ENCODE data around the gene KRTCAP2. TPM values are rescaled to one million over a fixed set of nuclear protein-coding genes. Genes with fewer than 3 reads are reported as not detected.

The KRTCAP2 gene
- total and polyA plus RNA-seq, 10 of the 15 experiments (the other 5 are each of a cell fraction or from before 2014, with no cell fraction given), result 61.3 to 238 (median 141) TPM

- Histone ChIP-seq H3K27ac (ENCODE audit: control insufficient read depth, insufficient read depth) (no peak overlapping the region), H3K9me3 (replicated peaks; ENCODE audit: control insufficient read depth, insufficient read depth, low read length) (no peaks in the 10 kb centered on the region), H3K4me1 (ENCODE audit: control insufficient read depth, insufficient read depth, low read length) (peaks cover 14% of the 10 kb centered on the region), H4K20me1 (ENCODE audit: control insufficient read depth, insufficient read depth) (no peaks in the 10 kb centered on the region), H3K4me3 (no peak overlapping the region), H3K79me2 (ENCODE audit: control insufficient read depth, insufficient read depth, low read length) (no peaks in the 10 kb centered on the region), H3K4me2 (ENCODE audit: control insufficient read depth, insufficient read depth) (no peak overlapping the region), H2AFZ (ENCODE audit: control insufficient read depth, low read depth, low read length) (no peak overlapping the region), H3K36me3 (ENCODE audit: control insufficient read depth in 2 of 2, insufficient read depth in 2 of 2, low read length in 1 of 2) (no peaks in the 10 kb centered on the region), H3K27me3 (replicated peaks in 1 of 2; ENCODE audit: control insufficient read depth in 2 of 2, insufficient read depth in 2 of 2, low read length in 1 of 2) (no peaks in the 10 kb centered on the region; a peak in 1 of 4 replicates), H3K9ac (ENCODE audit: control insufficient read depth, insufficient read depth, low read length) (no peak overlapping the region)
- ChIA-PET SMC1A (ENCODE audit: uncharacterized antibody, unreplicated experiment) (no interaction called here), RAD21 (ENCODE audit: unreplicated experiment) (no interaction called here), CTCF (interaction anchor here (1.2 kb wide), 1 partner anchor 25 kb away, joined by 4 read pairs; the partner anchor contains the start of gene KRTCAP2), POLR2A (no interaction called here)
- in situ Hi-C loops (cut with MboI) (no loop called here), intact Hi-C loops (cut with micrococcal nuclease; ENCODE audit: unreplicated experiment) (no loop called here)
- ATAC-seq (no peak), DNase-seq (ENCODE audit: low read depth, low spot score) (no peak), FAIRE-seq (no peak)
- no TSS peak for BruUV-seq (replicated peaks)
- 81% methylated on average over 15 of the region's 15 CpGs for WGBS (ENCODE audit: insufficient coverage, insufficient replicate concordance, low lambda C conversion rate, missing lambda C conversion rate)
- no peak for TF ChIP-seq SPI1 (IDR thresholded peaks at IDR 0.05; ENCODE audit: borderline replicate concordance, insufficient read depth, low read depth, low read length)
- TF ChIP-seq RAD21 (IDR thresholded peaks at IDR 0.05; ENCODE audit: insufficient read depth, low read depth, low read length), result no peak
- TF ChIP-seq POU2F2 (IDR thresholded peaks at IDR 0.05; ENCODE audit: borderline replicate concordance, low read depth, low read length), result no peak
- TF ChIP-seq, protein P1, sequence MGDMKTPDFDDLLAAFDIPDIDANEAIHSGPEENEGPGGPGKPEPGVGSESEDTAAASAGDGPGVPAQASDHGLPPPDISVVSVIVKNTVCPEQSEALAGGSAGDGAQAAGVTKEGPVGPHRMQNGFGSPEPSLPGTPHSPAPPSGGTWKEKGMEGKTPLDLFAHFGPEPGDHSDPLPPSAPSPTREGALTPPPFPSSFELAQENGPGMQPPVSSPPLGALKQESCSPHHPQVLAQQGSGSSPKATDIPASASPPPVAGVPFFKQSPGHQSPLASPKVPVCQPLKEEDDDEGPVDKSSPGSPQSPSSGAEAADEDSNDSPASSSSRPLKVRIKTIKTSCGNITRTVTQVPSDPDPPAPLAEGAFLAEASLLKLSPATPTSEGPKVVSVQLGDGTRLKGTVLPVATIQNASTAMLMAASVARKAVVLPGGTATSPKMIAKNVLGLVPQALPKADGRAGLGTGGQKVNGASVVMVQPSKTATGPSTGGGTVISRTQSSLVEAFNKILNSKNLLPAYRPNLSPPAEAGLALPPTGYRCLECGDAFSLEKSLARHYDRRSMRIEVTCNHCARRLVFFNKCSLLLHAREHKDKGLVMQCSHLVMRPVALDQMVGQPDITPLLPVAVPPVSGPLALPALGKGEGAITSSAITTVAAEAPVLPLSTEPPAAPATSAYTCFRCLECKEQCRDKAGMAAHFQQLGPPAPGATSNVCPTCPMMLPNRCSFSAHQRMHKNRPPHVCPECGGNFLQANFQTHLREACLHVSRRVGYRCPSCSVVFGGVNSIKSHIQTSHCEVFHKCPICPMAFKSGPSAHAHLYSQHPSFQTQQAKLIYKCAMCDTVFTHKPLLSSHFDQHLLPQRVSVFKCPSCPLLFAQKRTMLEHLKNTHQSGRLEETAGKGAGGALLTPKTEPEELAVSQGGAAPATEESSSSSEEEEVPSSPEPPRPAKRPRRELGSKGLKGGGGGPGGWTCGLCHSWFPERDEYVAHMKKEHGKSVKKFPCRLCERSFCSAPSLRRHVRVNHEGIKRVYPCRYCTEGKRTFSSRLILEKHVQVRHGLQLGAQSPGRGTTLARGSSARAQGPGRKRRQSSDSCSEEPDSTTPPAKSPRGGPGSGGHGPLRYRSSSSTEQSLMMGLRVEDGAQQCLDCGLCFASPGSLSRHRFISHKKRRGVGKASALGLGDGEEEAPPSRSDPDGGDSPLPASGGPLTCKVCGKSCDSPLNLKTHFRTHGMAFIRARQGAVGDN (IDR thresholded peaks at IDR 0.05), result no peak
- TF ChIP-seq RELB (IDR thresholded peaks at IDR 0.05; ENCODE audit: low read depth), result no peak
- no peak for TF ChIP-seq POLR2A (IDR thresholded peaks at IDR 0.05; ENCODE audit: low read depth, low read length)
- no peak for TF ChIP-seq TCF12 (IDR thresholded peaks at IDR 0.05; ENCODE audit: low read depth, low read length)
- no peak for TF ChIP-seq SREBF1 (IDR thresholded peaks at IDR 0.05; ENCODE audit: low read length)
- no peak for TF ChIP-seq IRF3 (IDR thresholded peaks at IDR 0.05)
- no peak for TF ChIP-seq HDGF (IDR thresholded peaks at IDR 0.05)
- TF ChIP-seq NFIC (IDR thresholded peaks at IDR 0.05; ENCODE audit: low read depth, low read length), result no peak
- TF ChIP-seq, protein P2, sequence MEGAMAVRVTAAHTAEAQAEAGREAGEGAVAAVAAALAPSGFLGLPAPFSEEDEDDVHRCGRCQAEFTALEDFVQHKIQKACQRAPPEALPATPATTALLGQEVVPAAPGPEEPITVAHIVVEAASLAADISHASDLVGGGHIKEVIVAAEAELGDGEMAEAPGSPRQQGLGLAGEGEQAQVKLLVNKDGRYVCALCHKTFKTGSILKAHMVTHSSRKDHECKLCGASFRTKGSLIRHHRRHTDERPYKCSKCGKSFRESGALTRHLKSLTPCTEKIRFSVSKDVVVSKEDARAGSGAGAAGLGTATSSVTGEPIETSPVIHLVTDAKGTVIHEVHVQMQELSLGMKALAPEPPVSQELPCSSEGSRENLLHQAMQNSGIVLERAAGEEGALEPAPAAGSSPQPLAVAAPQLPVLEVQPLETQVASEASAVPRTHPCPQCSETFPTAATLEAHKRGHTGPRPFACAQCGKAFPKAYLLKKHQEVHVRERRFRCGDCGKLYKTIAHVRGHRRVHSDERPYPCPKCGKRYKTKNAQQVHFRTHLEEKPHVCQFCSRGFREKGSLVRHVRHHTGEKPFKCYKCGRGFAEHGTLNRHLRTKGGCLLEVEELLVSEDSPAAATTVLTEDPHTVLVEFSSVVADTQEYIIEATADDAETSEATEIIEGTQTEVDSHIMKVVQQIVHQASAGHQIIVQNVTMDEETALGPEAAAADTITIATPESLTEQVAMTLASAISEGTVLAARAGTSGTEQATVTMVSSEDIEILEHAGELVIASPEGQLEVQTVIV (IDR thresholded peaks at IDR 0.05; ENCODE audit: borderline replicate concordance, partially characterized antibody), result no peak
- no peak for TF ChIP-seq CHD2 (IDR thresholded peaks at IDR 0.05; ENCODE audit: borderline replicate concordance, low read depth, low read length)
- TF ChIP-seq HDAC2 (IDR thresholded peaks at IDR 0.05), result no peak
Measured at GRCh38 chr1:155197901-155198546, 24.9 kb upstream of the KRTCAP2 start.

Data from GM12878 (cell line).